Stimulated activated naive CD8-positive, alpha-beta T cell treated with anti-CD3 and anti-CD28 coated beads, Interleukin-15, amount 100 ng/mL, for 72 hours (primary cell): ENCODE measurements around the gene IPO4.

Experiments
- ATAC-seq: fragments of 150-1000 bp; cut with Tn5 transposase; 2 replicates; pipeline ENCODE4 v1.10.0; 2021; ENCODE audit warnings: mild to moderate bottlenecking, moderate library complexity
- DNase-seq, 2 donors: peaks; one replicate each; pipeline ENCODE4 v3.0.0; 2021 to 2022
- H3K27ac Mint-ChIP-seq, 2 donors: one replicate each; pipeline ENCODE4 v1.8.0; 2022; ENCODE audit warnings: mild to moderate bottlenecking in 2 of 2, mixed read lengths in 2 of 2, moderate library complexity in 2 of 2
- H3K27me3 Mint-ChIP-seq: one replicate; pipeline ENCODE4 v1.8.0; 2022; ENCODE audit warnings: mixed read lengths
- H3K4me1 Mint-ChIP-seq: one replicate; pipeline ENCODE4 v1.8.0; 2022; ENCODE audit warnings: mild to moderate bottlenecking, mixed read lengths
- H3K4me3 Mint-ChIP-seq, 2 donors: one replicate each; pipeline ENCODE4 v1.8.0; 2022; ENCODE audit warnings: mild to moderate bottlenecking in 2 of 2, mixed read lengths in 2 of 2, moderate library complexity in 1 of 2
- H3K9me3 Mint-ChIP-seq, 2 donors: one replicate each; pipeline ENCODE4 v1.8.0; 2022; ENCODE audit warnings: mixed read lengths in 2 of 2

The IPO4 gene

DNA sequence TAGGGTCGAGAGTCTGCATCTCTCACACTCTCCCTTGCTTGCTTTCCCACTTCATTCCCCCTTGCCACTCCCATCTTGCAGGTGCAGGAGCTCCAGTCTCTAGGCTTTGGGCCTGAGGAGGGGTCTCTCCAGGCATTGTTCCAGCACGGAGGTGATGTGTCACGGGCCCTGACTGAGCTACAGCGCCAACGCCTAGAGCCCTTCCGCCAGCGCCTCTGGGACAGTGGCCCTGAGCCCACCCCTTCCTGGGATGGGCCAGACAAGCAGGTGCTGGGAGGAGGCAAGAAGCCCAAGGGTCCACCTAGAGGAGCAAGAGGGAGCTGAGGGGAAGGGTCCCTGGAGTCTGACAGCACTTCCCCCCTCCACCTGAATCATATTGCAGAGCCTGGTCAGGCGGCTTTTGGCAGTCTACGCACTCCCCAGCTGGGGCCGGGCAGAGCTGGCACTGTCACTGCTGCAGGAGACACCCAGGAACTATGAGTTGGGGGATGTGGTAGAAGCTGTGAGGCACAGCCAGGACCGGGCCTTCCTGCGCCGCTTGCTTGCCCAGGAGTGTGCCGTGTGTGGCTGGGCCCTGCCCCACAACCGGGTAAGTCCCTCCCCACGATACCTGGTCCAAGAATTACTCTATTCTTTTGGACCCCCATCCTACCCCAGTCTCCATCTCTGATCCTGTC lies 37.1 kb downstream of the IPO4 start:
- Mint-ChIP-seq H3K27ac (no peak overlapping the region), H3K9me3 (no peaks in the 10 kb centered on the region), H3K4me3 (no peak overlapping the region), H3K4me1 (peaks cover 37% of the 10 kb centered on the region), H3K27me3 (no peaks in the 10 kb centered on the region)
- ATAC-seq: no peak
- no peak for DNase-seq

DNA sequence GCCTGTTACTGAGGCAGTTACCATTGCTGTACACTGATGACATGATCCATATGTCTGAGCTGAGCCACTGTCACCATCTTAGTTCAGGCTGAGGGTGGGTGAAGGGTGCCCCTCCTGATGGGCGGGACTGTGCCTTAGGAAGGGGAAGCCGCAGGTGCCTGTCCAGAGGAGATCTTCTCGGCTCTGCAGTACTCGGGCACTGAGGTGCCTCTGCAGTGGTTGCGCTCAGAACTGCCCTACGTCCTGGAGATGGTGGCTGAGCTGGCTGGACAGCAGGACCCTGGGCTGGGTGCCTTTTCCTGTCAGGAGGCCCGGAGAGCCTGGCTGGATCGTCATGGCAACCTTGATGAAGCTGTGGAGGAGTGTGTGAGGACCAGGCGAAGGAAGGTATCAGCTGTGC lies 37.6 kb downstream of the IPO4 start:
- H3K4me3 Mint-ChIP-seq: no peak overlapping the region
- H3K4me1 Mint-ChIP-seq: peaks cover 42% of the 10 kb centered on the region
- peak overlapping the region in 1 of 2 donors; percentile 80 for H3K27ac Mint-ChIP-seq
- no peaks in the 10 kb centered on the region for H3K27me3 Mint-ChIP-seq
- no peaks in the 10 kb centered on the region for H3K9me3 Mint-ChIP-seq
- DNase-seq (no peak), ATAC-seq (no peak)

DNA sequence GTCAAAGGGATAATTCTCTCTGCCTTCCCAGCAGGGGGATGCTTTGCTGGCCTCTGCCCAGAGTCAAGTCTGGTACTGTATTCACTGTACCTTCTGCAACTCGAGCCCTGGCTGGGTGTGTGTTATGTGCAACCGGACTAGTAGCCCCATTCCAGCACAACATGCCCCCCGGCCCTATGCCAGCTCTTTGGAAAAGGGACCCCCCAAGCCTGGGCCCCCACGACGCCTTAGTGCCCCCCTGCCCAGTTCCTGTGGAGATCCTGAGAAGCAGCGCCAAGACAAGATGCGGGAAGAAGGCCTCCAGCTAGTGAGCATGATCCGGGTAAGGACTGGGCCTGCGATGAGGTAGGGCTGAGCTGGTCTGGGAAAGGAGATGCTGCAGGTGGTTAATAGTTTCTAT lies 38.0 kb downstream of the IPO4 start:
- H3K27me3 Mint-ChIP-seq: no peaks in the 10 kb centered on the region
- peaks cover 46% of the 10 kb centered on the region for H3K4me1 Mint-ChIP-seq
- H3K27ac Mint-ChIP-seq: no peak overlapping the region
- H3K4me3 Mint-ChIP-seq: no peak overlapping the region
- no peaks in the 10 kb centered on the region for H3K9me3 Mint-ChIP-seq
- DNase-seq (no peak), ATAC-seq (no peak)

DNA sequence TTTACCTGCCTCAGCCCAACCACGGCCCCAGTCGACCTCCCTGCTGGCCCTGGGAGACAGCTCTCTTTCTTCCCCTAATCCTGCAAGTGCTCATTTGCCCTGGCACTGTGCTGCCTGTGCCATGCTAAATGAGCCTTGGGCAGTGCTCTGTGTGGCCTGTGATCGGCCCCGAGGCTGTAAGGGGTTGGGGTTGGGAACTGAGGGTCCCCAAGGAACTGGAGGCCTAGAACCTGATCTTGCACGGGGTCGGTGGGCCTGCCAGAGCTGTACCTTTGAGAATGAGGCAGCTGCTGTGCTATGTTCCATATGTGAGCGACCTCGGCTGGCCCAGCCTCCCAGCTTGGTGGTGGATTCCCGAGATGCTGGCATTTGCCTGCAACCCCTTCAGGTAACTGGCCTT lies 38.6 kb downstream of the IPO4 start:
- DNase-seq (no peak), ATAC-seq (no peak)
- Mint-ChIP-seq H3K9me3 (no peaks in the 10 kb centered on the region), H3K27ac (no peak overlapping the region), H3K4me1 (peaks cover 51% of the 10 kb centered on the region), H3K27me3 (no peaks in the 10 kb centered on the region), H3K4me3 (no peak overlapping the region)

DNA sequence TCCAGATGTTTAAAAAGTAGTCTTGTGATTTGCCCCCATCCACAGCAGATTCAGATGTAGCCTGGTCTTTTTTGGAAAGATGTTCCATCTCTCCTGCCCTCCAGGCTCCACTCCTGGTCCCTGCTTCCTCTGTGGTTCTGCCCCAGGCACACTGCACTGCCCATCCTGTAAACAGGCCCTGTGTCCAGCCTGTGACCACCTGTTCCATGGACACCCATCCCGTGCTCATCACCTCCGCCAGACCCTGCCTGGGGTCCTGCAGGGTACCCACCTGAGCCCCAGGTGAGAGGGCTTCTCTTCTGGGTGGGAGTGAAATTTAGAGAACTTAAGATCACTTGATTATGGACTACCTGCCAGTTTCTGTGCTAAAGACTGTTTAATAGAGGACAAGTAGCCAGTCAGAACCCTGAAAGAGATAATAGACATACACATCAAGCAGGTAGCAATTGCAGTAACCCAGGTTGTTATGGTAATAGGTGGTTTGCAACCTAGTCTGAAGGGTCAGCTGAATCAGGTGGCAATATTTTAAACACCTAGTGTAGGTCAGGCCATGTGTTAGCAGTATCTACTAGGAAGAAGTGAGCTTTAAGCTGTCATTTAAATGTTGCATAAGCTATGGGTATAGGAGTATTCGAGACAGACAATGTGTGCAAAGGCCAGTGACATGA lies 39.2 kb downstream of the IPO4 start:
- Mint-ChIP-seq H3K27me3 (no peaks in the 10 kb centered on the region), H3K4me3 (peak overlapping the region; percentile 56 to 93), H3K27ac (no peak overlapping the region), H3K9me3 (no peaks in the 10 kb centered on the region), H3K4me1 (peaks cover 57% of the 10 kb centered on the region)
- ATAC-seq (no peak), DNase-seq (no peak)

DNA sequence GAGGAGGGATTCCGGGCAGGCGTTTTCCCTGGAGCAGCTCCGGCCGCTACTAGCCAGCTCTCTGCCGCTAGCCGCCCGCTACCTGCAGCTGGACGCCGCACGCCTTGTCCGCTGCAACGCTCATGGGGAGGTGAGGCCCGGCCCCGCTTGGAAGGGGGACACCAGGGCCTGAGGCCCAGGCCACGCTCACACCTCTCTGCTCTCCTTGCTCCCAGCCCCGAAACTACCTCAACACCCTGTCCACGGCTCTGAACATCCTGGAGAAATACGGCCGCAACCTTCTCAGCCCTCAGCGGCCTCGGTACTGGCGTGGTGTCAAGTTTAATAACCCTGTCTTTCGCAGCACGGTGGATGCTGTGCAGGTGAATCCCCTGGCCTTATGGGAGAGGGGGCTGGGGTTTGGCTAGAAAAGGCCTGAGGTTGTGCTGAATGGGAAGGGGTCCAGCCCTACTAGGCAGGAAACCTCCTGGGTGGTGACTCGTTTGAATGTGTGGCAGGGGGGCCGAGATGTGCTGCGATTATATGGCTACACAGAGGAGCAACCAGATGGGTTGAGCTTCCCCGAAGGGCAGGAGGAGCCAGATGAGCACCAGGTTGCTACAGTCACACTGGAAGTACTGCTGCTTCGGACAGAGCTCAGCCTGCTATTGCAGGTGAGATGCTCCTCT lies 40.7 kb downstream of the IPO4 start:
- no peaks in the 10 kb centered on the region for H3K27me3 Mint-ChIP-seq
- ATAC-seq (no peak), DNase-seq (no peak)
- H3K4me1 Mint-ChIP-seq: peaks cover 72% of the 10 kb centered on the region
- H3K9me3 Mint-ChIP-seq: no peaks in the 10 kb centered on the region
- peak overlapping the region; percentile 93 to 96 for H3K4me3 Mint-ChIP-seq
- peak overlapping the region; percentile 15 to 93 for H3K27ac Mint-ChIP-seq

DNA sequence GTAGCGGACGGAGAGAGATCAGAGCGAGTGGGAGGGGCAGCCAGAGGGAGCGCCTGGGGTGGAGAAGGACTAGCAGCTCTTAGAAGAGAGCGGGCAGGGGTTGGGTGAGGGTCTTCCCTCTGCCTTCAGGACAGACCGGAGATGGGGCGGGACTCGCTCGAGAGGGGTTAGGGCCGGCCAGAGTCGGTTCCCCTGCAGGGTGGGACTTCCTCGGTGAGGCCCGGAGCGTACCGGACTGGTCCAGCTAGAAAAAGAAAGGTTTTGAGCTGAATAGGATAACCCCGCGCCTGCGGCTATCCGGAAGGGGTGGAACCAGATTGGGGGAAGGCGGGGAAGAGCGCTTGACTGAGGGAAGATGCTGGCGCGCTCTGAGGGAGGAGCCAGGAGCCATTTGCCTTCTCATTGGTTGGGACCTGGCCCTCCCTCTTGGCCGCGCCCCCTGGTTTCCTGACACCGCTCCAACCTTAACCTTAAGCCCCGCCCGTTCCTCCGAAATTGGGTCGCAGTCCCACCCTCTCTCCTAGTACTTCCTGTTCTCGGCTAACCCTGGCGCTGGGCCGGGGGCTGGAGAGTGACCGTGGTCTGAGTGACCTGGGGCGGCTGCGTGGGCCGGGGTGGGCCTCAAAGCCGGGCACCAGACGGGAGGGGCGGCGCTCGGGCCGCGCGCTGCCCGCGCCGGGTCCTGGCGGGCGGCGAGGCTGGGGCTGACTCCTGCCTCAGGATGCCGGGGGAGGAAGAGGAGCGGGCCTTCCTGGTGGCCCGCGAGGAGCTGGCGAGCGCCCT lies 41.4 kb downstream of the IPO4 start, which contains the start of gene RNF31:
RNF31 (plus strand) TSS at position 521 of the 783 bp plus-strand sequence; CDS start at position 722, 201 bp downstream.
- peak; percentile 95 to 97 for DNase-seq
- ATAC-seq: peak; percentile 87
- H3K27ac Mint-ChIP-seq: peak within 1 kb of the TSS; percentile 95 to 96
- no peaks in the 10 kb centered on the region for H3K27me3 Mint-ChIP-seq
- H3K9me3 Mint-ChIP-seq: no peaks in the 10 kb centered on the region
- peaks cover 80% of the 10 kb centered on the region for H3K4me1 Mint-ChIP-seq
- peak within 1 kb of the TSS; percentile 93 to 96 for H3K4me3 Mint-ChIP-seq

DNA sequence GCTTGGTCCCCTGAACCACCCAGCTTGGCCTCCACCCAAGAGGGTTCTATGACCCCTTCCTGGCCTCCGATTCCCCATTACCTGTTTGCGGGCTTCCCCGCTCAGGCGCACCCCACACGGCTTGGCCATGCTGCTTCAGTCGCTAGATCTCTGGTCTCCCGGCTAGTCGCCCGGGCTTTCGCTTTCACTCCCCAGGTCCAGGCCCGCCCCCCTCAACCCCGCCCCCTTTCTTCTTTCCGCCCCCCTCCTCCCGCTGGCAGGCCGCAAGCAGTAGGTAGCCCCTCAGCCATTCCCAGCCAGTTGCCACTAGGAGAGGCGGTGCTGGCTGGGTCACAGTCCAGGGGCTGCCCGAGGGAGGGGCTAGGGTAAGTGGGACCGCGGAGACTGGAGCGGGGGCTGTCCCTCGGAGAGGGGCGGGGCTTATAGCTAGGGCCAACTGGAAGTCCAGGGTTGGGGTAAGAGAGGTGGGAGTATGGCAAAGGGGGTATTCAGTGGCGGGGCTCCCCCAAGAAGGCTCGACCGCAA lies 42.1 kb downstream of the IPO4 start, which contains the start of gene PSME2:
PSME2 (minus strand) TSS at position 158 of the 525 bp plus-strand sequence; CDS start at position 129, 29 bp downstream.
- H3K4me1 Mint-ChIP-seq: peaks cover 85% of the 10 kb centered on the region
- DNase-seq (peak; percentile 96 to 98), ATAC-seq (peak; percentile 81)
- H3K4me3 Mint-ChIP-seq: peak within 1 kb of the TSS; percentile 93 to 96
- no peaks in the 10 kb centered on the region for H3K27me3 Mint-ChIP-seq
- H3K9me3 Mint-ChIP-seq: no peaks in the 10 kb centered on the region
- H3K27ac Mint-ChIP-seq: peak within 1 kb of the TSS; percentile 95 to 96

DNA sequence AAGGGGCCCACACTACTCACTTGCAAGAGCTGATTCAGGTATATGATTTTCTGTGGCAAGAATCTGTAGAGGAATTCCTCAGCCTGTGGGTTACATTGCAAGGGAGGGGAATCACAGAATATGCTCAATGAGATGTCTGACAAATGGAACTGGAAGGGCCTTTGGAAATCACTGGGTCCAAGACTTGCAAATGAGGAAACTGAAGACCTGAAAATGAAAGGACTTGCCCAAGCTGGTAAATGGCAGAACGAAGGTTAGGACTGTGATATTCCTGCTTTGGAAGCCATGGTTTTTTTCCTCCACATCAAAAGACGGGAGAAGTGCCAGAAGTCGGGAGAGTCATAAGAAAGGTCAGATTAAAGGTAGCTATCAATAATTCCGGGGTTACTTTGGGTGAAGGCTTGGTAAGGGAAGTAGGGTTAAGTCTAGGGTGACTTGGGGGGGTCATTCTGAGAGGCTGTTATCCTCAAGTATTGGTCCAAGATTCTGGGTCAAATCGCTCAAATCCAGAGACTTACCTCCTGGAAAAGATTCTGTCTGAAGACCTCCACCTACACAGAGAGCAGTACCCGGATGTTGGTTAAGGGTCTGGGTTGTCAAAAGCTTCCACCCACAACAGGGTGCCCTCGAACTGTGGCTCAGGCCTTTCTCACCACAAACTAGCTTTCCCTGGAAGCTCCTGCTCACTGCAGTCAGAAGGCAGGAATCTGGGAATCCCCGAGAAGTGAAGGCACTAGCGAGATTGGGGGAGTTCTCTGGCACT lies 42.7 kb downstream of the IPO4 start:
- Mint-ChIP-seq H3K9me3 (no peaks in the 10 kb centered on the region), H3K27ac (peak overlapping the region; percentile 95 to 96), H3K27me3 (no peaks in the 10 kb centered on the region), H3K4me3 (peak overlapping the region; percentile 93 to 96), H3K4me1 (peaks cover 80% of the 10 kb centered on the region)
- no peak for ATAC-seq
- no peak for DNase-seq

DNA sequence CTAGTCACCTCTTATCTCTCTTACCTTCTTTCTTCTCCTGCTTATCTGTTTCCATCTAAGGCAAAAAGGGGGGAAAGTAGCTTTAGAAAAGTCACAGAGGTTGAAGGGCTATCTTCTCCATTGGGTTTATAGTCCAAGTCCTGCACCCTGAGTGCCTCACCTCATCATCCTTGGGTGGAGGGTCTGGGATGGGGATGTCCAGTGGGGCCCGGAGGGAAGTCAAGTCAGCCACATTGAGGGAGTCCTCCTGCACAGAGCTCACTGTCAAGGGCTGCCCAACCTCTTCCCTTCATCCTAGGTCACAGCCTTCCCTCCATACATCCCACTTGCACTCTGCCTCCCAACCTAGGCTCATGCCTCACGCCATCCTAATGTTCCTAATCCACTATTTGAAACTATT lies 43.4 kb downstream of the IPO4 start:
- DNase-seq (no peak), ATAC-seq (no peak)
- Mint-ChIP-seq H3K4me1 (peaks cover 73% of the 10 kb centered on the region), H3K27ac (peak overlapping the region in 1 of 2 donors; percentile 80), H3K27me3 (no peaks in the 10 kb centered on the region), H3K4me3 (peak overlapping the region; percentile 93 to 96), H3K9me3 (no peaks in the 10 kb centered on the region)

DNA sequence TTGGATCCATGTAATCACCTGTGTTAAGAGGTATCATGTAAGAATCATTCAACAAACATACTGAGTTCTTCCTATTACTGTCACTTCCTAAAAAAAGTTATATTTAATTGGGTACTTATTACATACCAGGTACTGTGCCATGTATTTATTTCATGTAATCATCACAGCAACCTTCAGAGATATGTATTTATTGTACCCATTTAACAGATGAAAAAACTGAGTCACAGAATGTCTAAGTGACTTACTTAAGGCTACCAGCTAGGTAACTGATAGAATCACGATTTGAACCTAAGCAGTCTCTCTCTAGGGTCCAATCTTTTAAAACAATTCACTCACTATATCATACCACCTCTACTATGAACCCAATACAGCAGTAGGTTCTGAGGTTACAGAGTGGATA lies 44.2 kb downstream of the IPO4 start:
- Mint-ChIP-seq H3K4me3 (peak overlapping the region; percentile 93 to 96), H3K27me3 (no peaks in the 10 kb centered on the region), H3K9me3 (no peaks in the 10 kb centered on the region), H3K4me1 (peaks cover 70% of the 10 kb centered on the region), H3K27ac (no peak overlapping the region)
- ATAC-seq (no peak), DNase-seq (no peak)

DNA sequence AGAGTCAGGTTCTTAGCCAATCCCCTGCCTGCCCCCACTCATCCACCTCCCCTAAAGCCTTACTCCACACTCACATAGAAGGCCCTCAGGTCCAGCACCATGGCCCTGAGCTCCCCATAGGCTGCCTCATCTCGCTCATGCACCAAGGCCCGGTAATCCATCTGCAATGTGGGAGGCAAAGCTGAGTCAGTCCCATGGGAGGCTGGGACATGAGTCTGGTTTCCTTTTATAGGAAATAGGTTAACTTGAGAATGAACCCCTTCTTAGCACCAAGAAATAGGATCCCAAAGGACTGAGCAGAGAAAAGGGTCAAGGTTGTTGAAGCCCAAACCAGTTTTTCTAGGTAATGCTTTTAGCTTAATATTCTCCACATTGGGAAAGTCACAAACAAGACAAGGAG lies 45.1 kb downstream of the IPO4 start:
- DNase-seq: no peak
- Mint-ChIP-seq H3K9me3 (no peaks in the 10 kb centered on the region), H3K27ac (no peak overlapping the region), H3K4me3 (peak overlapping the region in 1 of 2 donors; percentile 96), H3K4me1 (peaks cover 70% of the 10 kb centered on the region), H3K27me3 (no peaks in the 10 kb centered on the region)
- ATAC-seq: no peak

DNA sequence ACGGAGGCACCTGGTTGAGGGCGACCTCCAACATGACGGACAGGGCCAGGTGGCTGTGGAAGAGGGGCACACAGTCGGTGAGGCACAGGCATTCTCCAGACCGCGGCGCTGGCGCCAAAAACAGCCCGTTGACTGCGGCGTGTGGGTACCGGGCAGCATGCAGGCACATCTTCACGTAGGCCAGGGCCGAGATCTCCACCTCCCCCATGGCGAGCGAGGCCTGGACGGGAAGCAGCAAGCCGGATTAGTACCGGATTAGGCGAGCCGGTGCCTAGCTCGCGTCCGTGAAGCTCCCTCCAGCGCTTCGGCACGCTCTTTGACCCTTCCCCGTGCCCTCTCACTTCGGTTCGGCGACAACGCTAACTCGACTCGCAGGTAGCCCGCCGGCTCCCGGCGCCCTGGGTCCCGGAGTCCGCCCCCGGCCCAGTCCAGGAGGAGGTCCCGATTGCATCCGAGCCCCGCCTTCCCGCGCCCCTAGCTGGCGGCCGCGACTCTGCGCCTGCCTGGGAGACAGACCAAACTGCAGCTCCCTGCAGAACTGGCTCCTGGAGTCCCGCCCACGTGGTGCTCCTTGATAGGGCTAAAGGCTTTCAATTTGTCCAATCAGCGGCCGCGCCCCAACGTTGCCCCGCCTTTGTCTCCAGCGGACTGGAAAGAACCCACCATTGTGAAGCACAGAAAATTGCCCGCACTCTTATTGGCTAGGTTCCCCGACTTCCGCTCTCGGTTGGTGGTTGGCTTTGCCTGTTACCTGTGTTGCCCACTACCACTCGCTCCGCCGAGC lies 47.3 kb downstream of the IPO4 start, which contains the start of gene EMC9:
EMC9 (minus strand) TSS at position 495 of the 784 bp plus-strand sequence; CDS start at position 208, 287 bp downstream.
- ATAC-seq (peak; percentile 89), DNase-seq (peak; percentile 98 to 100)
- peak within 1 kb of the TSS; percentile 81 to 94 for H3K27ac Mint-ChIP-seq
- H3K4me1 Mint-ChIP-seq: peaks cover 80% of the 10 kb centered on the region
- H3K9me3 Mint-ChIP-seq: no peaks in the 10 kb centered on the region
- H3K4me3 Mint-ChIP-seq: peak within 1 kb of the TSS; percentile 96
- H3K27me3 Mint-ChIP-seq: no peaks in the 10 kb centered on the region
